Prostate gland (tissue), 2 donors: Measurements from ENCODE around the gene SPATA25. TPM values are rescaled to one million over a fixed set of nuclear protein-coding genes. Genes with fewer than 3 reads are reported as not detected.

Experiments
- DNase-seq: peaks from one replicate; pipeline ENCODE4 v3.0.0-alpha.2; 2019; ENCODE audit warnings: low spot score
- H3K27ac ChIP-seq, 2 donors: fragments of 200-600 bp; sonication (generic); 2 replicates each; pipeline ENCODE4 v1.5.1; 2017 to 2019
- H3K27me3 ChIP-seq: fragments of 200-600 bp; sonication (generic); replicated peaks from 2 replicates; pipeline ENCODE4 v1.5.1; 2019; ENCODE audit not compliant: insufficient read depth
- H3K36me3 ChIP-seq, 2 donors: fragments of 200-600 bp; sonication (generic); 1 replicate in 1 of 2; 2 replicates in 1 of 2; pipeline versions ENCODE4 v1.5.1 to v1.8.1; 2017 to 2019
- H3K4me1 ChIP-seq: fragments of 200-600 bp; sonication (generic); replicated peaks from 2 replicates; pipeline ENCODE4 v1.5.1; 2019
- H3K4me3 ChIP-seq, 2 donors: fragments of 200-600 bp; sonication (generic); 2 replicates each; pipeline ENCODE4 v1.5.1; 2017 to 2019
- H3K9me3 ChIP-seq: fragments of 200-600 bp; sonication (generic); 2 replicates; pipeline ENCODE4 v1.5.1; 2017
- POLR2A ChIP-seq: fragments of 450-650 bp; IDR thresholded peaks from one replicate; pipeline ENCODE4 v1.6.1; 2016; ENCODE audit warnings: antibody characterized with exemption, mild to moderate bottlenecking
- POLR2AphosphoS5 ChIP-seq: sonication (generic); formaldehyde crosslinking; IDR thresholded peaks from one replicate; pipeline ENCODE4 v1.6.1; 2017; ENCODE audit warnings: antibody characterized with exemption
- WGBS: methylation state at CpG from one replicate; pipeline ENCODE4 v1.1.5; 2018; 5-methylcytosine and 5-hydroxymethylcytosine counted together
- intact Hi-C: fragments of 100-400 bp; cut with DNase I; formaldehyde crosslinking; loops from one replicate; pipeline ENCODE4 v1.14.2; 2022
- total RNA-seq, 2 donors: library from RNA; depleted of rRNA; stranded (reverse); fragments of >200 nt; gene quantifications; one replicate each; pipeline ENCODE4 v1.1.0, GENCODE V29; 2016
- TF ChIP-seq, protein P1 (sequence below), 4 experiments: fragments of 200-600 bp in 2 of 4; fragments of 450-650 bp in 2 of 4; sonication (generic) in 2 of 4; IDR thresholded peaks; 1 replicate in 3 of 4; 2 replicates in 1 of 4; pipeline ENCODE4 v1.5.1; 2016 to 2019; ENCODE audit warnings: antibody characterized with exemption in 4 of 4, mild to moderate bottlenecking in 2 of 4, moderate library complexity in 2 of 4

Gene SPATA25
- total RNA-seq, 2 donors from 2014 or later, result 2.0 to 7.4 TPM

DNA sequence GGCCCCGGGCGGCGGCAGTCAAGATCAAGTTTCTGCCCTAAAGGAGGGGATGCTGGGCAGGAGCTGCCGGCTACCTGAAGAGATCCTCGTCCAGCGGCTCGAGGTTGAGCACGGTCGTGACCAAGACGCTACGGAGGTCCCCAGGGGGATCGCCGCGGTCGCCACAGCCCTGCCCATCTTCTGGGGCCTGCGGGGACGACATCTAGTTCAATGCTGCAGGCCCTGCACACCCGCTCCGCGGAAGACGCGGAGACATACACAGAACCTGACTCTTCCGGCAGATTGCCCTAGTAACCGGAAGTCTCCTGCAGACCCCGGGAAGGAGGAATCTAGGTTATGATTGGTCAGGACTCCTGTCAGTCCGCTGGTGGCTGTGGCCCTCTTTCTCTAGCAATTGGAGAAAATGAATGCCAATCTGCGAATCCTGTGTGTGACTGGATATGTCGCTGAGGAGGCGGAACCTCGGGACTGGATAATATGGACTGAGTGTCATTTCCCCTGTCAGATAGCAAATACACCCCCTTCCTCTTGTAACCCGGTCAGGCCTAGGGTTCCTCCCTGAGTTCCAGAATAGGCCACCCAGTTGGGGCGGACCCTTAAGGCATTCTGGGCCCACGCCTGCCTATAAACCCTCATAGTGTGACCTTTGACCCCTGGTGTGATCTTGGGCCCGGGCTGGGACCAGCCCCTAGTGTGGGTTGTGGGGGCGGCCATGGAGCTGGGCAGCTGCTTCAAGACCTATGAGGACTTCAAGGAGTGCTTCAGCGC lies 30.1 kb downstream of the SPATA25 start, which contains the start of the genes ACOT8 and ZSWIM3:
Gene ACOT8 (minus strand): TSS at position 279 of the 768 bp plus-strand sequence. CDS start 77 bp downstream, at position 202.
Gene ZSWIM3 (plus strand): TSS at position 501 of the 768 bp plus-strand sequence. CDS start 212 bp downstream, at position 713.
- 0% methylated on average over 36 of the region's 36 CpGs for WGBS
- Histone ChIP-seq H3K36me3 (no peaks in the 10 kb centered on the region), H3K27ac (peak within 1 kb of the TSS; percentile 65 to 70), H3K4me3 (peak within 1 kb of the TSS; percentile 60 to 73), H3K9me3 (no peaks in the 10 kb centered on the region), H3K27me3 (no peaks in the 10 kb centered on the region), H3K4me1 (peaks cover 14% of the 10 kb centered on the region)
- TF ChIP-seq POLR2A (peak; percentile 39), POLR2AphosphoS5 (peak; percentile 99)
- TF ChIP-seq, protein P1, sequence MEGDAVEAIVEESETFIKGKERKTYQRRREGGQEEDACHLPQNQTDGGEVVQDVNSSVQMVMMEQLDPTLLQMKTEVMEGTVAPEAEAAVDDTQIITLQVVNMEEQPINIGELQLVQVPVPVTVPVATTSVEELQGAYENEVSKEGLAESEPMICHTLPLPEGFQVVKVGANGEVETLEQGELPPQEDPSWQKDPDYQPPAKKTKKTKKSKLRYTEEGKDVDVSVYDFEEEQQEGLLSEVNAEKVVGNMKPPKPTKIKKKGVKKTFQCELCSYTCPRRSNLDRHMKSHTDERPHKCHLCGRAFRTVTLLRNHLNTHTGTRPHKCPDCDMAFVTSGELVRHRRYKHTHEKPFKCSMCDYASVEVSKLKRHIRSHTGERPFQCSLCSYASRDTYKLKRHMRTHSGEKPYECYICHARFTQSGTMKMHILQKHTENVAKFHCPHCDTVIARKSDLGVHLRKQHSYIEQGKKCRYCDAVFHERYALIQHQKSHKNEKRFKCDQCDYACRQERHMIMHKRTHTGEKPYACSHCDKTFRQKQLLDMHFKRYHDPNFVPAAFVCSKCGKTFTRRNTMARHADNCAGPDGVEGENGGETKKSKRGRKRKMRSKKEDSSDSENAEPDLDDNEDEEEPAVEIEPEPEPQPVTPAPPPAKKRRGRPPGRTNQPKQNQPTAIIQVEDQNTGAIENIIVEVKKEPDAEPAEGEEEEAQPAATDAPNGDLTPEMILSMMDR (IDR thresholded peaks at IDR 0.05), result peak in 1 of 4 experiments; percentile 3
- intact Hi-C loops, result loop anchor here (5.0 kb wide), 1 partner anchor 35 kb away; no protein-coding TSS in a partner anchor
- peak; percentile 100 for DNase-seq

DNA sequence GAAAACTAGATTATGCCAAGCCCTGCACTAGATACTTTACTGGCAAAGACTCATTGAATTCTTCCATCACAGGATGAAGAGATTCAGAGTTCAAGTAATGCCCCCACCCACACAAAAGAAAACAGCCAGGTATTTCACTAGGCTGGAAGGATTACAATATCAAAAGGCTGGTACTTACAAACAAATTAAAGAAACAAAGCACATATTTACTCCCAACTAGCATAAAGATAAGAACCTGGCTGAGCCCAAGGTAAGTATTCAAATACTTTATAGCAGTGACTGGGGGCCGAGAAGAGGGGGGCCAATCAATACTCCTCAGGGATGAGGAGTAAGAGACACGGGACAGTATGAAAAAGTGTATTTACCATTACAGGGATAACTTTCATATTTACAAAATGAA lies 33.9 kb downstream of the SPATA25 start:
- intact Hi-C loops, result no loop called here
- Histone ChIP-seq H3K9me3 (no peaks in the 10 kb centered on the region), H3K4me3 (no peak overlapping the region), H3K27ac (no peak overlapping the region), H3K4me1 (peaks cover 14% of the 10 kb centered on the region), H3K27me3 (no peaks in the 10 kb centered on the region), H3K36me3 (peaks cover 0 to 4% of the 10 kb centered on the region in 2 donors)
- no peak for DNase-seq
- 57% methylated on average over 2 of the region's 2 CpGs for WGBS
- TF ChIP-seq, protein P1 (IDR thresholded peaks at IDR 0.05), result no peak
- TF ChIP-seq POLR2AphosphoS5 (no peak), POLR2A (no peak)

DNA sequence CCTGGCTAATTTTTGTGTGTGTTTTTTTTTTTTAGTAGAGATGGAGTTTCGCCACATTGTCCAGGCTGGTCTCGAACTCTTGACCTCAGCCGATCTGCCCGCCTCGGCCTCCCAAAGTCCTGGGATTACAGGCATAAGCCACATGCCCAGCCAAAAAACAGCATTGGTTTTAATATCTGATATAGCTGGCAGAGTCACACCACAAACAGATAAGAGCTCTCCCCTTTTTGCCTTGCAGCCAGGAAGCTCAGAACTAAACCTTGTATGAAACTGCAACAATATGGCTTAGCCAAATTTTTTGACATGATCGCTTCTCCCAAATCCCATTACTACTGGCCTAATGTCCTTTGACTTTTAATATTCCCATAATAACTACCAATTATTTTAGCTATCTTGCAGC lies 35.1 kb downstream of the SPATA25 start:
- H3K4me1 ChIP-seq, result peaks cover 14% of the 10 kb centered on the region
- TF ChIP-seq, protein P1 (IDR thresholded peaks at IDR 0.05), result no peak
- TF ChIP-seq POLR2AphosphoS5 (no peak), POLR2A (no peak)
- H3K27me3 ChIP-seq, result no peaks in the 10 kb centered on the region
- WGBS, result 87% methylated on average over 6 of the region's 6 CpGs
- no peak for DNase-seq
- peaks cover 0 to 12% of the 10 kb centered on the region in 2 donors for H3K36me3 ChIP-seq
- no peaks in the 10 kb centered on the region for H3K9me3 ChIP-seq
- intact Hi-C loops, result no loop called here
- no peak overlapping the region for H3K27ac ChIP-seq
- H3K4me3 ChIP-seq, result no peak overlapping the region

GRCh38 chr20:45851501-45851900 lies 35.9 kb downstream of the SPATA25 start:
- TF ChIP-seq, protein P1 (IDR thresholded peaks at IDR 0.05), result no peak
- TF ChIP-seq POLR2A (no peak), POLR2AphosphoS5 (no peak)
- H3K36me3 ChIP-seq, result peaks cover 0 to 12% of the 10 kb centered on the region in 2 donors
- intact Hi-C loops, result no loop called here
- no peaks in the 10 kb centered on the region for H3K27me3 ChIP-seq
- no peak for DNase-seq
- no peak overlapping the region for H3K27ac ChIP-seq
- peaks cover 14% of the 10 kb centered on the region for H3K4me1 ChIP-seq
- no peaks in the 10 kb centered on the region for H3K9me3 ChIP-seq
- H3K4me3 ChIP-seq, result no peak overlapping the region
